Measurements from ENCODE around the gene DENND2A.
A peak's percentile ranks its signal among the peaks of the same experiment; 100 is the strongest.
"Not testable (repeated sequence)": the region's sequence is repeated elsewhere in the genome, so short reads cannot be mapped to it uniquely, and the experiment has no call there.

DENND2A gene

GRCh38 chr7:140673063-140673773 lies 32.6 kb upstream of the DENND2A start:
- peak; percentile 47 for DNase-seq

DNA sequence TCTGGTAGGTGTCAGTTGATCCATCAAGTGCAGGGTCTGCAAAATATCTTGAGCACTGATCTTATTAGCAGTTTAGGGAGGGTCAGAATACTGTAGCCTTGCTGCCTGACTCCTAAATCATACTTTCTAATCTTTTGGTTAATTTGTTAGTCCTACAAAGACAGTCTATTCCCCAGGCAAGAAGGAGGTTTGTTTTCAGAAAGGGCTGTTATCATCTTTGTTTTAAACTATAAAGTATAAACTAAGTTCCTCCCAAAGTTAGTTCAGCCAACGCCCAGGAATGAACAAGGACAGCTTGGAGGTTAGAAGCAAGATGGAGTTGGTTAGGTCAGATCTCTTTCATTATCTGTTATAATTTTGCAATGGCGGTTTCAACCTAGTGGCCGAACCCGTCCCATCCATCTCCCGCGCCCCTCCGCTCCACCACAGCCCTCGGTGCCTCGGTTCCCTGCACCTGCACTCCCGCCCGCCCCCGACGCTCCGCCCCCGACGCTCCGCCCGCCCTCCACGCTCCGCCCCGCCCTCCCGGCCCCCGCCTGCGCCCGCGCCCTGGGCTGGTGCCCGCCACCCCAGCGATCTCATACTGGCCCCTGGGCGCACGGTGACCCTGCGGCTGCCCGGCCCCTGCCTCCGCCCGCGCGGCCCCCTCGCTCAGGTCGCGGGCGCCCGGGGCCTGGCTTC lies 31.9 kb upstream of the DENND2A start, which contains the start of gene ADCK2:
Gene ADCK2, plus strand, starts transcription at position 564 of the 681 bp plus-strand sequence. CDS start 386 bp downstream, outside the sequence.
- peak; percentile 47 for DNase-seq

DNA sequence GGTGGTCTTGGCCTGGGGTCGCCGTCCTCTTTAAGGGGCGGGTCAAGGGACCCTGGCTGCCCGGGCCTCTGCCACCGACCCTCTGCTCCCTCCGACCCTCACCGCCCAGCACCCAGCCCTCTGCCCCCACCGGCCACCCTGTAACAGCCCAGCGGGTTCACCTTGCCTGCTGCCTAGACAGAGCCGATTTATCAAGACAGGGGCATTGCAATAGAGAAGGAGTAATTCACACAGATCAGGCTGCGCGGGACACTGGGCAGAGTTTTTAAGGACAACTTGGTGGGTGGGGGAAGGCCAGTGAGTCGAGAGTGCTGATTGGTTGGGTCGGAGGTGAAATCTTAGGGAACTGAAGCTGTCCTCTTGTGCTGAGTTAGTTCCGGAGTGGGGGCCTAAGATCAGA lies 31.4 kb upstream of the DENND2A start:
- no peak for DNase-seq

DNA sequence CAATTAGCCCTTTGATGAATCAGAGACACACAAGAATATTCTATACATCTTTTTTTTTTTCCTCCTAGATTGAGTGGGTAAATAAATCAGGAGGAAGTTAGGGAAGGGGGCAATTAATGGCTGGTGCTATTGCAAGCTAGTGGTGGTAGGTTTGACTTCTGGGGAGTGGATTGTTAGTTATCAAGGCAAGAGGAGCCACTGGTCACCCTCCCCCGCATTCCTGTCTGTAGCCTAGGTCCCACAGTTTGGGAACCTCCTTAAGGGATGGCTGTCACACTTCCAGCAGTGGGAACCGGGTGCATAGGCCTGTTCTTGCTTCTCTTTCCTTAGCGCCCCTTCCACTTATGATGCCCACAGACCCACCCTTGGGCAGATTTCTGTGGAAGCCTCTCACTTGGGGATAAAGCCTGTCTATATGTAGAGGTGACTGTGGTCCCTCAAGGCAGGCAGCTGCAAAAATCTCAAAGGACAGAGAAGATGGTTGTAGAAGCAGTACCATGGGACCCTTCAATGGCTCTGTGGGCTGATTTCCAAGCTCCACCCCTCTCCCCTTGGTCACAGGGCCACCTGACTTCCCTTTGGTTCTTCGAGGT lies 29.8 kb upstream of the DENND2A start:
- no peak for DNase-seq

GRCh38 chr7:140669862-140670261 lies 29.2 kb upstream of the DENND2A start:
- not testable (repeated sequence) for DNase-seq

DNA sequence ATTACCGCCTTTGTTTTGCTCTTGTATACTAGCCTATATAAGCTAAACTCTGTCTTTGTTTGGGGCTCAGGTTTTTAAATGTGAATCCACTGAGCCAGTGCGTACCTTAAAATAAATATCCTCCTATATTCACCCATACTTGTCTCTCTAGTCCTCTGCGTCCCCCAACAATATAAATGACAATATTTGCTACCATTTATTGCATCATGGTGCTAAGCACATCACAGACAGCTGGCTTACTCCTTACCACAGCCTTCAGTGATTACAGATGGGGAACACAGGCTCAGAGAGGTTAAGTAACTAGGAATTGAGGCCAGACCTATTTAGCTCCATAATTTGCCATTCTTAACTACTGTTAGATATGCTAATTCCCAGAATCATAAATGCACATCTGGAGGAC lies 28.7 kb upstream of the DENND2A start:
- DNase-seq, result no peak

DNA sequence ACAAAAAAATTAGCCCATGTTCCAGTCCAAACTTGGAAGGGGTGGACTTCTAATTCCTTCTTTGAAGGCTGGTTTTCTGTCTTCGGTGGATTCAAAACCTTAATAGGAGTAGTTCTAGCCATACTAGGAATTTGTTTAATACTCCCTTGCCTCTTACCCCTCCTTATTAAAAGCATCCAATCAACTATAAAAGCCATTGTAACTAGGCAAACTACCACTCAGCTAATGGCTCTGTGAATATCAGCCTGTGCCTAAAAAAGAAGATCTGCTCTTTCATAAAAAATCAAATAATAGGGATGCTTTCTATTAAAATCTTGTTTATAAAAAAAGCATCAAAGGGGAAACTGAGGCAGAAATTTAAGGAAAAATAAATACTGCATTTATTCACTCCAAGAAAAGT lies 28.0 kb upstream of the DENND2A start:
- no peak for DNase-seq

GRCh38 chr7:140667476-140667875 lies 26.9 kb upstream of the DENND2A start:
- DNase-seq, result no peak

GRCh38 chr7:140662938-140663337 lies 22.3 kb upstream of the DENND2A start:
- not testable (repeated sequence) for DNase-seq

GRCh38 chr7:140661124-140661523 lies 20.5 kb upstream of the DENND2A start:
- DNase-seq, result no peak

GRCh38 chr7:140659856-140660255 lies 19.2 kb upstream of the DENND2A start:
- DNase-seq, result no peak

- no peak for DNase-seq
These were observed 17.3 kb upstream of the DENND2A start for GRCh38 chr7:140657891-140658290.

DNA sequence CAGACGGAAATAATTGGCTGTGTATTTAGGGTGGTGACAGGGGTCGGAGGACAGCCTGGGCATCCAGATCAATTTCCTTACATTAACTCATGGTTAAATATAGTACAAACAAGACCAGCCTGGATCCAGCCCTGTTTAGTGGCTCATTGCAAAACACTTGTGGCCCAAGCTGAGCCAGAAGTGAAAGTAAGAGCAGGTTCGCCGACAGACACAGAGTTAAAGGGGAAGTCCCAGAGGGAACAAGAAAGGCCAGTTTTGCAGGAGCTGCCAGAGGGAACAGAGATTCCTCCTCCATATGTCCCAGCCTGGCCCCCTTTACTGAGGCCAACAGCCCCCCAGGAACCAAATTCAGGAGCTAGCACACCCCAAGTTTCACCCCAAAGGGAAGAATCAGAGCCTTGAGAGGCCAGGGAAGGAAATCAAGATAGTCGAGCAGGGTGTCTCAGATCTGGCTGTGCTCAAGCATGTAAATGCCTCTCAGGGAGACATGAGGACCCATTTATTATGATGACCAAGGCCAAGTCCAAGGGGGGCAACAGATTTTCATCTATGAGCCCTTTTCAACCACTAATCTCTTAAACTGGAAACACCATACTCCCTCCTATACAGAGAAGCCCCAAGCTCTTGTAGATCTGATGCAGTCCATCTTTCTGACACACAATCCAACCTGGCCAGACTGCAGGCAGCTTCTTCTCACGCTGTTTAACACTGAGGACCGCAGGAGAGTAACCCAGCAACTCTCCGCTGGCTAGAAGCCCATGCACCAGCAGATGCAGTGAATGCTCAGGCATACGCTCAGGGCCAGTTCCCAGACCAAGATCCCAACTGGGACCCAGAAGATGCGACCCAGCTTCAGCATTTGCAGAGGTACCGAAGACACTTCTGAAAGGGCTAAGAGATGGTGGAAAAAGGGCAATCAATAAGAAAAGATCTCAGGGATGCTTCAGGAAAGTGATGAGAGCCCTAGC lies 16.2 kb upstream of the DENND2A start:
- DNase-seq, result peak; percentile 82

- DNase-seq, result no peak
These were observed 15.1 kb upstream of the DENND2A start for GRCh38 chr7:140655511-140656408.

DNA sequence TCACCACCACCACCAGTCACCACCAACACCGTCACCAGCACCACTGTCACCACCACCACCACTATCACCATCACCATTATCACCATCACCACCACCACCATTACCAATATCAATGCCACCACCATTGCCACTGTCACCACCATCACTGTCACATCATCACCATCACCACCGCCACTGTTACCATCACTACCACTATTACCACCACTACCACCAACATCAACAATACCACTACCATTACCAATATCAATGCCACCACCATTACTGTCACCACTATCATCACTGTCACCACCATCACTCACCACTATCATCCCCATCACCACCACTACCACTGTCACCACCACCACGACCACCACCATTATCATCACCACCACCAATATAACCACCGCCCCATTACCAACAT lies 14.0 kb upstream of the DENND2A start:
- DNase-seq, result no peak

GRCh38 chr7:140654109-140654387 lies 13.4 kb upstream of the DENND2A start:
- DNase-seq, result no peak

DNA sequence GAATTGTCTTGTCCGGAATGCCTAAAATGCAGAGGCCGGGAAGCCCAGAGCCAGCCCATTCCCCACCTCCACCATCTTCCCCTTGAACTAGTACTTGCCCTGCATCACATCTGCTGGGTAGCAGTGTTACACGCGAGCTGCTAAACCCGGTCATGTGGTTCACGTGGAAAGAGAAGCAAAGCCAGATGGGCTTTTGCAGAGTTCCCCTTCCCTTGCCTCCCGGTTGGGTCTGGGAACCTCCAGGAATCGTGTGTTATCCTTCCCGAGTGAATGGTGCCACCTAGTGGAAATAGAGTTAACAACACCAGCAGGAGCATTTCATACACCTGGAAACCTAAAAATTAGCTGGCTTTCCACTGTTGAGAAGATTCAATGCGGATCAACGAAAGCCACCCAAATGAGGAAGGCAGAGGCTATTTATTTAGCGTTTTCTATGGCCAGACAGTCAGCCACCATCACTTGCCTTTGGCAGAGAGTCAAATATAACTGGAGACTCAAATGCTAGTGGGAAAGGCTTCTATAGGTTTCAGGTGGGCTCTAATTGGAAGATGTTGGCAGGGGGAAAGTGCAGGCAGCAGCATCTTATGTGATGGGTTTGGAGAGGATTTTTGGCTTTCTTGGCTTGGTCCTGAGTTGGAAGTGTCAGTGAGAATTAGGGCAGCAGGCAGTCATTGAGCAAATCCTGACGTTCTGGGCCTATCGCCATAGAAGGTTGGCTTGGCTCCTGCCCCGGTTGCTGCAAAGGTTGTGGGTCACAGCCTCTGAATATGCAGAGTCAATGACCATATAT lies 12.9 kb upstream of the DENND2A start:
- peak; percentile 56 for DNase-seq

DNA sequence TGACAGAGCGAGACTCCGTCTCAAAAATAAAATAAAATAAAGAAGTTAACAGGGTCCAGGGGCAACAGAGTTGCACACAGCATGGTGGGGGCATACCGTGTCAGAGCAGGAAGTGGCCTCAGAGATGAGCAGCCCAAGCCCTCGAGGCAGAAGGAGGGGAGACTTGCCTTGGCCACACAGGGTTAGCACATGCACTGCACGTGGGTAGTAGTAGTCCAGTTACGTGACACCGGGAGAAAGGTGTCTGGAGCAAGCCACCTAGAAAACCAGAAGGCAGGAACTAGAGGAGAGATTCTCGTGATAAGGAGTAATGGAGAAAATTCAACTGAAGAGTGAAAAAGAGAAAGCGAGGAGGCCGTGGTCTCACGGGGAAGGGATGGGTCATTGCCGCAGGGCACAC lies 9.8 kb upstream of the DENND2A start:
- DNase-seq, result no peak

GRCh38 chr7:140649556-140650205 lies 9.1 kb upstream of the DENND2A start:
- DNase-seq, result no peak

- peak; percentile 42 for DNase-seq
These were observed 6.5 kb upstream of the DENND2A start for GRCh38 chr7:140646931-140647647.

Measured in OCI-M1 (cell line).